VCaP (cell line): Measurements from ENCODE around the gene KIAA1958.

Experiments
- H3K27ac ChIP-seq: fragments of 450-650 bp; 2 replicates; pipeline ENCODE4 v1.5.1; 2017
- CTCF ChIP-seq: fragments of 450-650 bp; conservative IDR thresholded peaks from 2 replicates; pipeline ENCODE4 v1.5.1; 2017; ENCODE audit warnings: mild to moderate bottlenecking, moderate library complexity

Gene KIAA1958

GRCh38 chr9:112486221-112487007 is at the start of gene KIAA1958:
KIAA1958 (plus strand) TSS chr9:112486827; CDS start chr9:112574081, 87,254 bp downstream.
- TF ChIP-seq CTCF = no peak
- peak within 1 kb of the TSS; percentile 94 for H3K27ac ChIP-seq

GRCh38 chr9:112437406-112437805 is 49.2 kb upstream of the KIAA1958 start:
- H3K27ac ChIP-seq = no peak overlapping the region
- TF ChIP-seq CTCF = no peak

- no peak for TF ChIP-seq CTCF
- peak overlapping the region; percentile 79 for H3K27ac ChIP-seq
Measured at GRCh38 chr9:112439171-112439570, 47.5 kb upstream of the KIAA1958 start.

GRCh38 chr9:112439825-112440224 is 46.8 kb upstream of the KIAA1958 start:
- peak overlapping the region; percentile 79 for H3K27ac ChIP-seq
- no peak for TF ChIP-seq CTCF

- no peak overlapping the region for H3K27ac ChIP-seq
- peak; percentile 79 for TF ChIP-seq CTCF
Measured at GRCh38 chr9:112443200-112443599, 43.4 kb upstream of the KIAA1958 start.

GRCh38 chr9:112443636-112444035 is 43.0 kb upstream of the KIAA1958 start:
- H3K27ac ChIP-seq = no peak overlapping the region
- TF ChIP-seq CTCF = no peak

- TF ChIP-seq CTCF = no peak
- H3K27ac ChIP-seq = no peak overlapping the region
Measured at GRCh38 chr9:112445196-112445595, 41.4 kb upstream of the KIAA1958 start.
